Measurements from ENCODE around the gene KCNT2. TPM values are rescaled to one million over a fixed set of nuclear protein-coding genes. Genes with fewer than 3 reads are reported as not detected.

KCNT2 gene
- total RNA-seq, 1 donor from 2014 or later = 126 TPM

GRCh38 chr1:196427976-196428734, 180.1 kb downstream of the KCNT2 start:
- no peak overlapping the region for H3K4me3 Mint-ChIP-seq (ENCODE audit: unreplicated experiment)
- peak overlapping the region; percentile 45 for H3K27ac Mint-ChIP-seq (ENCODE audit: unreplicated experiment)
- H3K9me3 Mint-ChIP-seq (ENCODE audit: unreplicated experiment) = peaks cover 3% of the 10 kb centered on the region
- H3K4me1 Mint-ChIP-seq (ENCODE audit: low read depth, unreplicated experiment) = peaks cover 8% of the 10 kb centered on the region
- no peak for DNase-seq
- TF ChIP-seq CTCF (IDR thresholded peaks at IDR 0.05; ENCODE audit: partially characterized antibody, unreplicated experiment) = no peak
- peaks cover 14% of the 10 kb centered on the region for H3K36me3 Mint-ChIP-seq (ENCODE audit: unreplicated experiment)
- H3K27me3 Mint-ChIP-seq (ENCODE audit: unreplicated experiment) = peaks cover 3% of the 10 kb centered on the region

- no peak for TF ChIP-seq CTCF (IDR thresholded peaks at IDR 0.05; ENCODE audit: partially characterized antibody, unreplicated experiment)
- no peaks in the 10 kb centered on the region for H3K36me3 Mint-ChIP-seq (ENCODE audit: unreplicated experiment)
- H3K4me3 Mint-ChIP-seq (ENCODE audit: unreplicated experiment) = no peak overlapping the region
- H3K4me1 Mint-ChIP-seq (ENCODE audit: low read depth, unreplicated experiment) = peaks cover 3% of the 10 kb centered on the region
- peaks cover 3% of the 10 kb centered on the region for H3K27me3 Mint-ChIP-seq (ENCODE audit: unreplicated experiment)
- H3K9me3 Mint-ChIP-seq (ENCODE audit: unreplicated experiment) = peaks cover 1% of the 10 kb centered on the region
- DNase-seq = no peak
- H3K27ac Mint-ChIP-seq (ENCODE audit: unreplicated experiment) = no peak overlapping the region
These were observed 182.7 kb downstream of the KCNT2 start for GRCh38 chr1:196425513-196425912.

- Mint-ChIP-seq H3K36me3 (ENCODE audit: unreplicated experiment) (no peaks in the 10 kb centered on the region), H3K27me3 (ENCODE audit: unreplicated experiment) (no peaks in the 10 kb centered on the region), H3K4me3 (ENCODE audit: unreplicated experiment) (no peak overlapping the region), H3K27ac (ENCODE audit: unreplicated experiment) (no peak overlapping the region), H3K4me1 (ENCODE audit: low read depth, unreplicated experiment) (peaks cover 3% of the 10 kb centered on the region), H3K9me3 (ENCODE audit: unreplicated experiment) (peaks cover 1% of the 10 kb centered on the region)
- TF ChIP-seq CTCF (IDR thresholded peaks at IDR 0.05; ENCODE audit: partially characterized antibody, unreplicated experiment) = no peak
- no peak for DNase-seq
These were observed 184.6 kb downstream of the KCNT2 start for GRCh38 chr1:196423612-196424011.

GRCh38 chr1:196418772-196419171, 189.5 kb downstream of the KCNT2 start:
- H3K9me3 Mint-ChIP-seq (ENCODE audit: unreplicated experiment) = no peaks in the 10 kb centered on the region

More at GRCh38 chr1:196418772-196419171, 189.5 kb downstream of the KCNT2 start:
- no peaks in the 10 kb centered on the region for H3K27me3 Mint-ChIP-seq (ENCODE audit: unreplicated experiment)
- no peak overlapping the region for H3K4me3 Mint-ChIP-seq (ENCODE audit: unreplicated experiment)
- H3K36me3 Mint-ChIP-seq (ENCODE audit: unreplicated experiment) = no peaks in the 10 kb centered on the region
- TF ChIP-seq CTCF (IDR thresholded peaks at IDR 0.05; ENCODE audit: partially characterized antibody, unreplicated experiment) = no peak
- H3K4me1 Mint-ChIP-seq (ENCODE audit: low read depth, unreplicated experiment) = no peaks in the 10 kb centered on the region
- H3K27ac Mint-ChIP-seq (ENCODE audit: unreplicated experiment) = no peak overlapping the region
- no peak for DNase-seq
